ENCODE measurements around the gene VPS37B.

The VPS37B gene

GRCh38 chr12:122899887-122900286 is 4.0 kb upstream of the VPS37B start:
- H3K4me1 ChIP-seq, result peaks cover 4% of the 10 kb centered on the region

DNA sequence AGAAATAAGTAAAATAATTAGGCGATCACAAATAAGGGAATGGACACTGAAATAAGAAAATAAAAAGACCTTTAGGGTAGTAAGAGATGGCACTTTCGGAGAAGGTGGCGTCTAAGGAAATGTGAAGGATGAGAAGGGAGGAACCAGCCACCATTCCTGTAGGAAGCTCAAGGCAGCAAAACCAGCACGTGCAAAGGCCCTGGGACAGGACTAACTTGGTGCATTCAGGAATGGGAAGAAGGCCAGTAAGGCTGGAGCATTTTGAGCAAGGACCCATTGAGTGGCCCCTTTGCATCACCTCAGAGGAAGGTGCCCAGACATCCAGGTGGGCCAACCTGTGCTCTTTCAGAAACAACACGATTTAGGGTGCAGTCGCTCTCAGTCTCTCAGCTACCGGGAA is 738 bp upstream of the VPS37B start:
- Histone ChIP-seq H3K4me2 (ENCODE audit: low read length) (peak overlapping the region; percentile 99), H3K4me1 (peaks cover 26% of the 10 kb centered on the region), H3K9ac (no peak overlapping the region), H3K27me3 (ENCODE audit: control insufficient read depth, insufficient read depth, low read length) (no peaks in the 10 kb centered on the region), H3K9me3 (ENCODE audit: control insufficient read depth, low read length) (no peaks in the 10 kb centered on the region), H3K36me3 (ENCODE audit: control insufficient read depth, insufficient read depth, low read length) (no peaks in the 10 kb centered on the region), H3K27ac (no peak overlapping the region), H3K79me2 (peaks cover 22% of the 10 kb centered on the region), H2AFZ (no peak overlapping the region), H3K4me3 (ENCODE audit: low read depth, low read length) (peak overlapping the region; percentile 87)
- TF ChIP-seq, protein P1, sequence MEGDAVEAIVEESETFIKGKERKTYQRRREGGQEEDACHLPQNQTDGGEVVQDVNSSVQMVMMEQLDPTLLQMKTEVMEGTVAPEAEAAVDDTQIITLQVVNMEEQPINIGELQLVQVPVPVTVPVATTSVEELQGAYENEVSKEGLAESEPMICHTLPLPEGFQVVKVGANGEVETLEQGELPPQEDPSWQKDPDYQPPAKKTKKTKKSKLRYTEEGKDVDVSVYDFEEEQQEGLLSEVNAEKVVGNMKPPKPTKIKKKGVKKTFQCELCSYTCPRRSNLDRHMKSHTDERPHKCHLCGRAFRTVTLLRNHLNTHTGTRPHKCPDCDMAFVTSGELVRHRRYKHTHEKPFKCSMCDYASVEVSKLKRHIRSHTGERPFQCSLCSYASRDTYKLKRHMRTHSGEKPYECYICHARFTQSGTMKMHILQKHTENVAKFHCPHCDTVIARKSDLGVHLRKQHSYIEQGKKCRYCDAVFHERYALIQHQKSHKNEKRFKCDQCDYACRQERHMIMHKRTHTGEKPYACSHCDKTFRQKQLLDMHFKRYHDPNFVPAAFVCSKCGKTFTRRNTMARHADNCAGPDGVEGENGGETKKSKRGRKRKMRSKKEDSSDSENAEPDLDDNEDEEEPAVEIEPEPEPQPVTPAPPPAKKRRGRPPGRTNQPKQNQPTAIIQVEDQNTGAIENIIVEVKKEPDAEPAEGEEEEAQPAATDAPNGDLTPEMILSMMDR (IDR thresholded peaks at IDR 0.05), result no peak

More at GRCh38 chr12:122899887-122900286, 4.0 kb upstream of the VPS37B start:
- Histone ChIP-seq H3K4me2 (ENCODE audit: low read length) (no peak overlapping the region), H3K36me3 (ENCODE audit: control insufficient read depth, insufficient read depth, low read length) (no peaks in the 10 kb centered on the region), H3K27me3 (ENCODE audit: control insufficient read depth, insufficient read depth, low read length) (no peaks in the 10 kb centered on the region), H3K27ac (no peak overlapping the region), H3K79me2 (peaks cover 10% of the 10 kb centered on the region), H3K4me3 (ENCODE audit: low read depth, low read length) (no peak overlapping the region), H3K9ac (no peak overlapping the region), H2AFZ (no peak overlapping the region), H3K9me3 (ENCODE audit: control insufficient read depth, low read length) (no peaks in the 10 kb centered on the region)
- TF ChIP-seq, protein P1 (IDR thresholded peaks at IDR 0.05), result no peak

GRCh38 chr12:122895320-122895703 is 612 bp downstream of the VPS37B start:
- Histone ChIP-seq H3K4me3 (ENCODE audit: low read depth, low read length) (peak overlapping the region; percentile 87), H2AFZ (peak overlapping the region; percentile 94), H3K79me2 (peaks cover 30% of the 10 kb centered on the region), H3K36me3 (ENCODE audit: control insufficient read depth, insufficient read depth, low read length) (no peaks in the 10 kb centered on the region), H3K4me1 (peaks cover 34% of the 10 kb centered on the region), H3K27me3 (ENCODE audit: control insufficient read depth, insufficient read depth, low read length) (no peaks in the 10 kb centered on the region), H3K27ac (peak overlapping the region; percentile 74), H3K9ac (peak overlapping the region; percentile 97), H3K9me3 (ENCODE audit: control insufficient read depth, low read length) (no peaks in the 10 kb centered on the region), H3K4me2 (ENCODE audit: low read length) (peak overlapping the region; percentile 99)
- TF ChIP-seq, protein P1 (IDR thresholded peaks at IDR 0.05), result no peak

- H3K4me2 ChIP-seq (ENCODE audit: low read length), result peak overlapping the region; percentile 99
- peak overlapping the region; percentile 21 for H2AFZ ChIP-seq
- peak overlapping the region; percentile 74 for H3K27ac ChIP-seq
- no peaks in the 10 kb centered on the region for H3K9me3 ChIP-seq (ENCODE audit: control insufficient read depth, low read length)
- H3K4me3 ChIP-seq (ENCODE audit: low read depth, low read length), result peak overlapping the region; percentile 87
- TF ChIP-seq, protein P1 (IDR thresholded peaks at IDR 0.05), result no peak
- H3K9ac ChIP-seq, result no peak overlapping the region
- peaks cover 32% of the 10 kb centered on the region for H3K79me2 ChIP-seq
- H3K4me1 ChIP-seq, result peaks cover 34% of the 10 kb centered on the region
- H3K36me3 ChIP-seq (ENCODE audit: control insufficient read depth, insufficient read depth, low read length), result no peaks in the 10 kb centered on the region
- no peaks in the 10 kb centered on the region for H3K27me3 ChIP-seq (ENCODE audit: control insufficient read depth, insufficient read depth, low read length)
These were observed 1.5 kb downstream of the VPS37B start for GRCh38 chr12:122894193-122895121.

Measured in parathyroid adenoma (tissue), 2 donors.